K562 (cell line): ENCODE measurements around the gene MMEL1. TPM values are rescaled to one million over a fixed set of nuclear protein-coding genes. Genes with fewer than 3 reads are reported as not detected.

Experiments
- CBFA2T2 ChIP-seq: fragments of 450-650 bp; conservative IDR thresholded peaks from 2 replicates; pipeline ENCODE4 v1.6.1; 2017; ENCODE audit warnings: mild to moderate bottlenecking
- CXXC5 ChIP-seq: fragments of 250-450 bp; sonication (Bioruptor Pico); IDR thresholded peaks from 2 replicates; pipeline ENCODE4 v1.8.0; 2022; ENCODE audit warnings: inconsistent platforms, mild to moderate bottlenecking, moderate library complexity
- E2F3 ChIP-seq: fragments of 250-450 bp; sonication (Bioruptor Pico); IDR thresholded peaks from 2 replicates; pipeline ENCODE4 v1.4.0; 2020; ENCODE audit warnings: mild to moderate bottlenecking
- FOSL1 ChIP-seq: fragments of 200-800 bp; sonication (Bioruptor generic); conservative IDR thresholded peaks from 2 replicates; pipeline ENCODE4 v1.6.1; 2016; ENCODE audit warnings: missing genetic modification characterization, missing compliant biosample characterization
- FOXM1 ChIP-seq, 2 experiments: fragments of 450-650 bp in 1 of 2; sonication (generic) in 1 of 2; formaldehyde crosslinking in 1 of 2; IDR thresholded peaks; 2 replicates each; pipeline versions ENCODE4 v1.6.1 to v1.9.0; 2017 to 2022; ENCODE audit warnings: low read depth in 2 of 2, mild to moderate bottlenecking in 2 of 2, missing genetic modification reagents in 1 of 2, moderate library complexity in 1 of 2
- HDGF ChIP-seq: fragments of 450-650 bp; IDR thresholded peaks from 2 replicates; pipeline ENCODE4 v1.6.1; 2016
- HSF4 ChIP-seq: fragments of 250-450 bp; sonication (Bioruptor Pico); IDR thresholded peaks from 2 replicates; pipeline ENCODE4 v2.1.2; 2022; ENCODE audit warnings: mild to moderate bottlenecking, moderate library complexity, borderline replicate concordance
- KDM4B ChIP-seq, 2 experiments: fragments of 450-650 bp in 1 of 2; sonication (generic) in 1 of 2; IDR thresholded peaks; 2 replicates each; pipeline ENCODE4 v1.6.1; 2016 to 2017; ENCODE audit warnings: borderline replicate concordance in 2 of 2, antibody characterized with exemption in 1 of 2, low read depth in 1 of 2, mild to moderate bottlenecking in 1 of 2
- KLF16 ChIP-seq: IDR thresholded peaks from 2 replicates; pipeline ENCODE4 v1.6.1; 2016; ENCODE audit warnings: antibody characterized with exemption
- L3MBTL2 ChIP-seq: fragments of 450-650 bp; IDR thresholded peaks from 2 replicates; pipeline ENCODE4 v1.6.1; 2016; ENCODE audit warnings: mild to moderate bottlenecking, moderate library complexity
- MEIS2 ChIP-seq: fragments of 450-650 bp; IDR thresholded peaks from 2 replicates; pipeline ENCODE4 v1.6.1; 2014; ENCODE audit warnings: mild to moderate bottlenecking; ENCODE audit not compliant: partially characterized antibody
- MYC ChIP-seq, 2 experiments: fragments of 250-450 bp in 1 of 2; sonication (Bioruptor Pico) in 1 of 2; IDR thresholded peaks; 2 replicates each; pipeline versions ENCODE4 v1.5.1 to v1.6.1; 2012 to 2021; ENCODE audit warnings: low read depth in 2 of 2, borderline replicate concordance in 1 of 2, improper control_type of control experiment in 1 of 2, low read length in 1 of 2, mild to moderate bottlenecking in 1 of 2, moderate library complexity in 1 of 2
- NR1H2 ChIP-seq: sonication (generic); formaldehyde crosslinking; IDR thresholded peaks from 2 replicates; pipeline ENCODE4 v1.4.0; 2020; ENCODE audit warnings: mild to moderate bottlenecking, missing genetic modification reagents
- POLR2AphosphoS5 ChIP-seq: IDR thresholded peaks from 2 replicates; pipeline ENCODE4 v1.6.1; 2011; ENCODE audit warnings: mild to moderate bottlenecking, low read depth, low read length, moderate library complexity; ENCODE audit not compliant: control insufficient read depth, insufficient read depth
- PRPF4 ChIP-seq: fragments of 200-400 bp; formaldehyde crosslinking; IDR thresholded peaks from one replicate; pipeline ENCODE4 v1.6.1; 2017; ENCODE audit warnings: low read length, low read depth, mild to moderate bottlenecking; ENCODE audit not compliant: insufficient read depth, poor library complexity, severe bottlenecking
- SUPT5H ChIP-seq: fragments of 450-650 bp; IDR thresholded peaks from 2 replicates; pipeline ENCODE4 v1.6.1; 2016
- ZNF324 ChIP-seq: fragments of 250-450 bp; sonication (Bioruptor Pico); IDR thresholded peaks from 2 replicates; pipeline ENCODE4 v1.4.0; 2020; ENCODE audit warnings: mild to moderate bottlenecking
- ZNF77 ChIP-seq: fragments of 250-450 bp; sonication (Bioruptor Pico); IDR thresholded peaks from 2 replicates; pipeline ENCODE4 v1.5.0; 2020
- ZNF778 ChIP-seq: fragments of 450-650 bp; formaldehyde crosslinking; IDR thresholded peaks from 2 replicates; pipeline ENCODE4 v1.4.0; 2020; ENCODE audit warnings: mild to moderate bottlenecking, moderate library complexity
- polyA plus RNA-seq, 8 experiments: library from polyadenylated mRNA; depleted of rRNA in 4 of 8; stranded (reverse) in 5 of 8; unstranded in 3 of 8; fragments of >200 nt; fragmentation: Nextera tagmentation in 2 of 8; fragmentation: Illumina TruSeq in 1 of 8; extraction: Ambion mirVana in 2 of 8; extraction: Trizol in 1 of 8; gene quantifications; 2 replicates each; pipeline versions ENCODE4 v1.2.1 to v1.2.3, GENCODE V29; 2011 to 2014; ENCODE audit warnings: inconsistent platforms in 1 of 8, missing spikeins in 1 of 8
- total RNA-seq, 7 experiments: library from RNA; depleted of rRNA in 6 of 7; stranded (reverse); fragments of >200 nt in 6 of 7; fragmentation: Illumina TruSeq in 2 of 7; extraction: Trizol in 2 of 7; gene quantifications; 2 replicates each; pipeline versions ENCODE4 v1.2.1 to v1.2.3, GENCODE V29; 2011 to 2021; ENCODE audit warnings: low replicate concordance in 1 of 7
- TF ChIP-seq, protein P1 (sequence below), 2 experiments: fragments of 450-650 bp; conservative IDR thresholded peaks; 2 replicates each; pipeline ENCODE4 v1.6.1; 2017; ENCODE audit warnings: mild to moderate bottlenecking in 2 of 2, moderate library complexity in 2 of 2
- TF ChIP-seq, protein P2 (sequence below): fragments of 450-650 bp; IDR thresholded peaks from 2 replicates; pipeline ENCODE4 v1.6.1; 2016; ENCODE audit warnings: borderline replicate concordance
- TF ChIP-seq, protein P3 (sequence below): sonication (generic); formaldehyde crosslinking; IDR thresholded peaks from 2 replicates; pipeline ENCODE4 v1.9.0; 2022; ENCODE audit warnings: mild to moderate bottlenecking, missing genetic modification reagents
- TF ChIP-seq, protein P4 (sequence below): fragments of 450-650 bp; IDR thresholded peaks from 2 replicates; pipeline ENCODE4 v1.6.1; 2016

Gene MMEL1
- total and polyA plus RNA-seq, 9 of the 15 experiments (the other 6 are each of a cell fraction or from before 2014, with no cell fraction given): not detected

DNA sequence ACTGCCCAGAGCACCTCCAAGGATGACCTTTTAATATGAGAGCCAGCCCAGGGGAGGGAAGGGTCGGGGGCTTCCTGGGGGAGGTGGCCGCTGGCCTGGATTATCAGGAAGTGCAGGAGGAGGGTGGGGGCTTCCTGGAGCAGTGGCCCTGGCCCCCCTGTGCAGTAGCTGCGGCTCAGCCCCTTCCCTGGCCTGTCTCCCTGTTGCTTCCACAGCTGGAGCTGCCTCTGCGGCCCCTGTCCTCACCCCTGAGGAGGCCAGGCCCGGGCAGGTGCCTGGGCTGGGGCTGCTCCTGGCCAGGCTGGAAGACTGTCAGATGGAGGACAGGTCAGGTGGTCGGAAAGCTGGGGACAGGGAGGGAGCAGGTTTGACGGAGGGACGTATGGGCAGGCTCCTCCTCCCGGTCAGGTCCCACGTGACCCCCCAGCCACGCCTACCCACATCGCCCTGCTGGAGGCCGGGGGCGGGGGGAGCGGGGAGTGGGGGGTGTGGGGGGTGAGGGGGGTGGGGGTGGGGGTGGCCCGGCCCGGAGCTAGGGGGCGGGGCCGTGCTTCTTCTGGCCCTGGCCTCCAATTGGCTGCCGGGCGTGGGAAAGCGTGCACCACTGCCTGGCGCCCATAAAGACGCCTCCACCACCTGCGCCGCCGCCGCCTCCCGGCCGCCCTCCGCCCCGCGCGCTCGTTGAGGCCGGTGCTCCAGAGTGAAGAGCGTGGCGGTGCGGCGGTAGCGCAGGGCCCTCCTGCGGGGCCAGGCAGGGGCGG lies 86.9 kb downstream of the MMEL1 start (continued):
- TF ChIP-seq, protein P1, sequence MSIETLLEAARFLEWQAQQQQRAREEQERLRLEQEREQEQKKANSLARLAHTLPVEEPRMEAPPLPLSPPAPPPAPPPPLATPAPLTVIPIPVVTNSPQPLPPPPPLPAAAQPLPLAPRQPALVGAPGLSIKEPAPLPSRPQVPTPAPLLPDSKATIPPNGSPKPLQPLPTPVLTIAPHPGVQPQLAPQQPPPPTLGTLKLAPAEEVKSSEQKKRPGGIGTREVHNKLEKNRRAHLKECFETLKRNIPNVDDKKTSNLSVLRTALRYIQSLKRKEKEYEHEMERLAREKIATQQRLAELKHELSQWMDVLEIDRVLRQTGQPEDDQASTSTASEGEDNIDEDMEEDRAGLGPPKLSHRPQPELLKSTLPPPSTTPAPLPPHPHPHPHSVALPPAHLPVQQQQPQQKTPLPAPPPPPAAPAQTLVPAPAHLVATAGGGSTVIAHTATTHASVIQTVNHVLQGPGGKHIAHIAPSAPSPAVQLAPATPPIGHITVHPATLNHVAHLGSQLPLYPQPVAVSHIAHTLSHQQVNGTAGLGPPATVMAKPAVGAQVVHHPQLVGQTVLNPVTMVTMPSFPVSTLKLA (conservative IDR thresholded peaks at IDR 0.05): peak in 1 of 2 experiments; percentile 72; a peak in 1 of 4 replicates
- TF ChIP-seq KDM4B (IDR thresholded peaks at IDR 0.05; ENCODE audit: borderline replicate concordance in 2 of 2, low read depth in 1 of 2) (0 out of 4 replicates have a peak, but pooled peaks of 1 of the 2 experiments have one; percentile 68), MYC (IDR thresholded peaks at IDR 0.05; ENCODE audit: low read depth, low read length) (peak; percentile 68), MYC (CRISPR knock-in tag; IDR thresholded peaks at IDR 0.05; ENCODE audit: borderline replicate concordance, low read depth) (no peak), FOXM1 (IDR thresholded peaks at IDR 0.05; ENCODE audit: low read depth) (no peak), FOXM1 (CRISPR knock-in tag; IDR thresholded peaks at IDR 0.05; ENCODE audit: low read depth) (0 out of 2 replicates have a peak, but pooled peaks have one; percentile 85), CXXC5 (CRISPR knock-in tag) (peak; percentile 88), NR1H2 (CRISPR knock-in tag) (peak; percentile 92; the same call in 1 of the 2 replicates), HSF4 (CRISPR knock-in tag) (no peak), KLF16 (no peak), MEIS2 (peak; percentile 51), POLR2AphosphoS5 (peak; percentile 42; the same call in 1 of the 2 replicates), ZNF77 (no peak), PRPF4 (peak; percentile 22), SUPT5H (peak; percentile 73), ZNF778 (CRISPR knock-in tag) (no peak), FOSL1 (tag) (no peak), HDGF (peak; percentile 84; the same call in 1 of the 2 replicates), E2F3 (CRISPR knock-in tag) (no peak), ZNF324 (no peak), CBFA2T2 (peak; percentile 76), L3MBTL2 (peak; percentile 87)
- TF ChIP-seq, protein P2, sequence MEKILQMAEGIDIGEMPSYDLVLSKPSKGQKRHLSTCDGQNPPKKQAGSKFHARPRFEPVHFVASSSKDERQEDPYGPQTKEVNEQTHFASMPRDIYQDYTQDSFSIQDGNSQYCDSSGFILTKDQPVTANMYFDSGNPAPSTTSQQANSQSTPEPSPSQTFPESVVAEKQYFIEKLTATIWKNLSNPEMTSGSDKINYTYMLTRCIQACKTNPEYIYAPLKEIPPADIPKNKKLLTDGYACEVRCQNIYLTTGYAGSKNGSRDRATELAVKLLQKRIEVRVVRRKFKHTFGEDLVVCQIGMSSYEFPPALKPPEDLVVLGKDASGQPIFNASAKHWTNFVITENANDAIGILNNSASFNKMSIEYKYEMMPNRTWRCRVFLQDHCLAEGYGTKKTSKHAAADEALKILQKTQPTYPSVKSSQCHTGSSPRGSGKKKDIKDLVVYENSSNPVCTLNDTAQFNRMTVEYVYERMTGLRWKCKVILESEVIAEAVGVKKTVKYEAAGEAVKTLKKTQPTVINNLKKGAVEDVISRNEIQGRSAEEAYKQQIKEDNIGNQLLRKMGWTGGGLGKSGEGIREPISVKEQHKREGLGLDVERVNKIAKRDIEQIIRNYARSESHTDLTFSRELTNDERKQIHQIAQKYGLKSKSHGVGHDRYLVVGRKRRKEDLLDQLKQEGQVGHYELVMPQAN: peak; percentile 52; the same call in 1 of the 2 replicates
- TF ChIP-seq, protein P3, sequence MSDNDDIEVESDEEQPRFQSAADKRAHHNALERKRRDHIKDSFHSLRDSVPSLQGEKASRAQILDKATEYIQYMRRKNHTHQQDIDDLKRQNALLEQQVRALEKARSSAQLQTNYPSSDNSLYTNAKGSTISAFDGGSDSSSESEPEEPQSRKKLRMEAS (CRISPR knock-in tag): peak; percentile 67
- TF ChIP-seq, protein P4, sequence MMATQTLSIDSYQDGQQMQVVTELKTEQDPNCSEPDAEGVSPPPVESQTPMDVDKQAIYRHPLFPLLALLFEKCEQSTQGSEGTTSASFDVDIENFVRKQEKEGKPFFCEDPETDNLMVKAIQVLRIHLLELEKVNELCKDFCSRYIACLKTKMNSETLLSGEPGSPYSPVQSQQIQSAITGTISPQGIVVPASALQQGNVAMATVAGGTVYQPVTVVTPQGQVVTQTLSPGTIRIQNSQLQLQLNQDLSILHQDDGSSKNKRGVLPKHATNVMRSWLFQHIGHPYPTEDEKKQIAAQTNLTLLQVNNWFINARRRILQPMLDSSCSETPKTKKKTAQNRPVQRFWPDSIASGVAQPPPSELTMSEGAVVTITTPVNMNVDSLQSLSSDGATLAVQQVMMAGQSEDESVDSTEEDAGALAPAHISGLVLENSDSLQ: peak; percentile 74
